ENCODE data around the gene PDE8A.

- TF ChIP-seq CTCF (IDR thresholded peaks at IDR 0.05), result no peak
- no peak for TF ChIP-seq POLR2A (IDR thresholded peaks at IDR 0.05)
These were observed 105.2 kb downstream of the PDE8A start for GRCh38 chr15:85086855-85087254.
